CD4-positive, alpha-beta T cell treated with Interleukin-6 at 100 ng/mL for 8 hours (primary cell): Measurements from ENCODE around the gene FBXO5.

Source experiments
- DNase-seq: peaks from one replicate; pipeline ENCODE4 v3.0.0-alpha.2; 2020; ENCODE audit warnings: mixed read lengths, low spot score

The FBXO5 gene

DNA sequence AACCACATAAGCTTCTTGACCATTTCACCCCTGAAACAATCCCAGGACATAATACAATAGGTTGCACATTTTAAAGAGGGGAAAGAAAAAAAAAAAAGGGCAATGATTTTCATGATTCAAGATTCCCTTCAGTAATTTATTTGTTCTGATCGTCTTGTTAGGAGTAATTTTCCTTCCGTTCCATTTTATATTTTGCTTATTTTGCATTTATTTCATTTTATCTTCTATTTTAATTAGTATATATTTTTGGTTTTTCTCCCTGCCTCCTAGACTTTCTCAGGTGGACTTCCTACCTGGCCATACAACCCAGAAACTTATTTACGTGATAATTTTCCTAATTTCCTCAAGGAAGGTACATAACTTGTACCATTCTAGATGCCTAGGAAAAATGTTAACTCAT lies 32.6 kb downstream of the FBXO5 start:
- DNase-seq: no peak

DNA sequence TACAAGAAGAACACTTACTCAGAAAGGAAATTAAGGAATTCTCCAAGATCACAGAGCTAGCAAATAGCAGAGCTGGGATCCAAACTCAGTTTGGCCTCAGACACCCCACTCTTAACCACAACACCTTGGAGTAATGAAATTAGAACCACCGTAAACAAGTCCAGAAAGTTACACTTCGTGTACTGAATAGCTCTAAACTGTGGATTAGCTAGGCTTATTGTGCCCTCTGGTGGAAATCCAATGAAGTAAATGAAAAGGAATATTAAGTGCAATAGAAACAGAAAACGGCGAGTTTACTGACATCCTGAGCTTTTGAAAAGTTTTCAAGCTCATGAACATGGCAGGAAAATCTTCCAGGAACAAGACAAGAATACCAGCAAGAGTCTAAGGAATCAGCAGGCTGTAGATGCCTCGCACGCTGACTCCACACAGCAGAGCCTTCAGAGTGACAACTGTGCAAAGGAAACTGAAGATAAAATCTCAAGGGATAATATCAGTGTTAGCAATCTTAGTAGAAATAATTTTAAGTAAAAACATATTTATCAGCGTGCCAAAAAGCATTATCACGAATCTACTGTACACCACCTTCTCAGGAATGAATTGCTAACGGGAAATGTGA lies 34.6 kb downstream of the FBXO5 start:
- DNase-seq: peak; percentile 20

- no peak for DNase-seq
Observed at GRCh38 chr6:152946995-152947394, 35.8 kb downstream of the FBXO5 start.

DNA sequence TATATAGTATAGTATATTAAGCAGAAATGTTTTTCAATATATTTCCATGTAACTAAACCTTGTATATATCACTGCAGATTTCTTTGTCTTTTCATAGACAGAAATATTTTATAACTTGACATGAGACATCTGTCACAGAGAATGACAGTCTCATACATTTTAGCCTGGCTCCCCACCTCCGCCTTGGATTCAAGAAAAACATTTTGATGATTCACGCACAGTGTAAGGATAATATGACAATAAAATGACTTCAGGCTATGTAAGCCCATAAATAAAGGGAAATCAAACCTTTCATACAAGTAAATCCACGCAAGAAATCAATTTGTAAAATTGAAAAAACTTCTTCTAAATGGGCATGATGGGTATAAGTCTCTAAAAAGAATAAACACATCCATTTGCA lies 36.4 kb downstream of the FBXO5 start:
- no peak for DNase-seq

DNA sequence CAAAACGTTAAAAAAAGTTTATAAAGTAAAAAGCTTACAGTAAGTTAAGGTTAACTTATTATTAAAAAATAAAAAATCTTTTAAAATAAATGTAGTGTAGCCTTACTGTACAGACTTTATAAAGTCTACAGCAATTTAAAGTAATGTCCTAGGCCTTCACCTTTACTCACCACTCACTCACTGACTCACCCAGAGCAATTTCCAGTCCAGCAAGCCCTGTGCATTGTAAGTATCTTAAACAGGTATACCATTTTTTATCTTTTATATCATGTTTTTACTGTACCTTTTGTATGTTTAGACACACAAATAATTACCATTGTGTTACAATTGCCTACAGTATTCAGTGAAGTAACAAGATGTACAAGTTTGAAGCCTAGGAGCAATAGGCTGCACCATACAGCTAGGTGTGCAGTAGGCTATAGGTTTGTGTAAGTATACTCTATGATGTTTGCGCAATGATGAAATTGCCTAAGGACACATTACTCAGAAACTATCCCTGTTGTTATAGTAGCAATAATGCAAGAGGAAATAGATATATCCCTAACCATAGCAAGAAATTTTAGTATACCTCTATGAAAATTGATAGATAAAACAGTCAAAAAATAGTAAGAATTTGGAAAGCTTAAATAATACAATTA lies 39.5 kb downstream of the FBXO5 start:
- DNase-seq: no peak

DNA sequence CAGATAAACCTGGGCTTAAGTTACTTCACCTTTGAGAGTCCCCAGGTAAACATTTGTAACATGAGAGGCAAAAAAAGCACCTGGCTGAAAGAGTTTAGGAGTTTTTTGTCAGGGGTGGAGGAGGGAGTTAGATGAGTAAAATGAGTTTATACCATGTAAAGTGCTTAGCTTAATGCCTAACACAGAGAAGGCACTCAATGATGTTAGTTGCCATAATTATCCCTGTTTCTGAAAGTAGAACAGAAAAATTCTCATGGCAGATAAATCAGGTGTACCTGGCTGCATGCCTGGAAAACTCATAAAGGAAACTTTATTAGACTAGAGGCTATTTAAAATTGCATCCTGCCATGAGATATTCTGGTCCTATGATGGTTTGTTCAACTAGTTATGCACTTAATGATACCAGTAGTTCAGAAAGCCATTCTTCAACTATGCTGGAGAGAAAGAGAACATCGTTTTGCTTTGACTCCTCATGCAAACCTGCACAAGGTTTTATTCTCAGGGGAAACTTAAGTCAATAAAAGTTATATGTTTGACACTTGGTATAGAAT lies 40.4 kb downstream of the FBXO5 start:
- no peak for DNase-seq

- DNase-seq: no peak
Observed at GRCh38 chr6:152941746-152942145, 41.1 kb downstream of the FBXO5 start.

DNA sequence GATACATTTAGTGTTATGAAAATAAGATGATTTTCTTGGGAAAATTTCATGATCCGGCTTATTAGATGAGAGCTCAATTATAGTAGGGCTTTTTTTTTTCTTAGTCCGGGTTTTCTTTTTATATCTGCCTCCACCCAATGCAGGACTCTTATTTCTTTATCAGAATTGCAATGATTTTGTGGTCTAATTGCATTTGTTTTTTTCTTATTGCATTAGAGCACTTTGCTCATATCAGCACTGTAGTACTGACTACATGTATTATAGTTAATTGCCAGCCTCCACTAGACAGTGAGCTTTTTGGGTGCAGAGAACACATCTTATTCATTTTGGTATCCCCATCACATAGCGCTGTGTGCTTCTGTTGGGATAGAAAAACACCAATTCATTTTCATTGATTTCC lies 50.0 kb downstream of the FBXO5 start:
- DNase-seq: no peak

- DNase-seq: no peak
Observed at GRCh38 chr6:152922706-152923105, 60.1 kb downstream of the FBXO5 start.
